GDM1 (cell line): ENCODE results near the gene HHIP.

Source experiments
- DNase-seq: peaks from one replicate; lab custom pipeline; 2025; lab: John Stamatoyannopoulos, UW

The HHIP gene, protein sequence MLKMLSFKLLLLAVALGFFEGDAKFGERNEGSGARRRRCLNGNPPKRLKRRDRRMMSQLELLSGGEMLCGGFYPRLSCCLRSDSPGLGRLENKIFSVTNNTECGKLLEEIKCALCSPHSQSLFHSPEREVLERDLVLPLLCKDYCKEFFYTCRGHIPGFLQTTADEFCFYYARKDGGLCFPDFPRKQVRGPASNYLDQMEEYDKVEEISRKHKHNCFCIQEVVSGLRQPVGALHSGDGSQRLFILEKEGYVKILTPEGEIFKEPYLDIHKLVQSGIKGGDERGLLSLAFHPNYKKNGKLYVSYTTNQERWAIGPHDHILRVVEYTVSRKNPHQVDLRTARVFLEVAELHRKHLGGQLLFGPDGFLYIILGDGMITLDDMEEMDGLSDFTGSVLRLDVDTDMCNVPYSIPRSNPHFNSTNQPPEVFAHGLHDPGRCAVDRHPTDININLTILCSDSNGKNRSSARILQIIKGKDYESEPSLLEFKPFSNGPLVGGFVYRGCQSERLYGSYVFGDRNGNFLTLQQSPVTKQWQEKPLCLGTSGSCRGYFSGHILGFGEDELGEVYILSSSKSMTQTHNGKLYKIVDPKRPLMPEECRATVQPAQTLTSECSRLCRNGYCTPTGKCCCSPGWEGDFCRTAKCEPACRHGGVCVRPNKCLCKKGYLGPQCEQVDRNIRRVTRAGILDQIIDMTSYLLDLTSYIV

DNA sequence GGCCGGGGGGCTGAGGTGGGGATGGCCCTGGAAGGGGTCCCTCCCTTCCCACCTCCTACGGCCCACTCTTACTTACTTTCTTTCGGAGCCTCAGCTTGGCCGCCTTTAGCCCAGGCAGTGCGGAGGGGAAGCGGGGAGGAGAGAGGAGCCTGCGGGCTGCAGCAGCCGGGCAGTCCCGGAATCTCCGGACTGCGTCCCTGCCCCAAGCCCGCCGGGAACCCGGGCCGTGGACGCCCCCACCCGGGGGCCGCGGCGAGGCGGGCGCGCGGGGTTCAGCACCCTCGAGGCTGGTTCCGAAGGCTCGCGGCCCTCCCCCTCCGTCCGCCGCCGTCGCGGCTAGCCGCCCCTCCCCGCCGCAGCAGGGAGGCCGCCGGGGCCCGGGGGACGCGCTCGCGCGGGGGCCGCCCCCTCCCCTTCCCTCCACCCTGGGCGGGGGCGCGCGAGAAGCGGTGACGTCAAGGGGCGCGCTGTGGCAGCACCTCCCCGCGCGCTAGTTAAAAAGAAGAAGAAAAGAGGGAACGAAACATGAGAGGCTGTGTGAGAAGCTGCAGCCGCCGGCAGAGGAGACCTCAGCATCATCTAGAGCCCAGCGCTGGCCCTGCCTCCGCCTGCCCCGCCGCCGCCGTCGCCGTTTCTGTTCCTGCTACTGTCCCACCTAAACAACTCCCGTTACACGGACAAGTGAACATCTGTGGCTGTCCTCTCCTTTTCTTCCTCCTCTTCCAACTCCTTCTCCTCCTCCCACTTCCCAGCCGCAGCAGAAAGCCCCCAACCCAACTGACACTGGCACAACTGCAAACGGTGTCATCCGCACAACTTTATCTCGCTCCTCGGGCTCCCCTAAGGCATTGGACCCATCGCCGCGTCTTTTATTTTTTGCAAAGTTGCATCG, at the start of gene HHIP:
Gene HHIP, plus strand, starts transcription at position 526 of the 892 bp plus-strand sequence. CDS start 520 bp downstream, outside the sequence.
- DNase-seq = peak; percentile 4

DNA sequence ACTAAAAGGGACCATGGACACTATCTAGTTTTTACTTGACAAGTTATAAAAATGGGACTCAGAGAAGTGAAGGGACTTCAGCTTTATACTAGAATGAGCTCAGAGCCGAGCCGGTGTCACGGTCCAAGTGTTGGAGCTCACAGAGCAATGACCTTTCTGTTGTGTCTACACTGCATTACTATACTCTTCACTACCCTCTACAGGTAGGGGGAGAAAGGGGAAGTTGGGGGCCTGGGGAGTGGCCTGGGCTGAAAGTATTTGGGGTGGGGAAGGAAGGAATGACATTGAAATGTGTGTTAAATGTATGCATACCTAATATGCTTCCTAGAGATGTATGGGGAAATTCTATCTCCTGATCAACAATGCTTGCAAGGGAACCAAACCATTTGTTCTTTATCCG, 48.8 kb upstream of the HHIP start:
- DNase-seq = no peak

DNA sequence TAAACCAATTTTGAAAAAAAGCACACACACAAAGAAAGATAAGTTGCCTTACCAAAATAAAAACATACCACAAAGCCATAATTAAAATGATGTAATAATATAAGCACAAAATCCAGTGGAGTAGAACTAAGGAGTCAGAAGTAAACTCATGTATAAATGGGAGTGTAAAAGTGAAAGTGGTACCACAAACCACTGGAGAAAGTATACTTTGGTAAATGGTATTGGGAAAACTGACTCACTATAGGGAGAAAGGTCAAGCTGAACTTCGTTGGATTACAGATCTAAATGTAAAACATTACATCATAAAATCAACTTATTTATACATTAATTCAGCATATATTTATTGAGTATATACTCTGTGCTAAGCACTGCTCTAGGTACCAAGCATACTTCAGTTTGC, 46.3 kb upstream of the HHIP start:
- no peak for DNase-seq

DNA sequence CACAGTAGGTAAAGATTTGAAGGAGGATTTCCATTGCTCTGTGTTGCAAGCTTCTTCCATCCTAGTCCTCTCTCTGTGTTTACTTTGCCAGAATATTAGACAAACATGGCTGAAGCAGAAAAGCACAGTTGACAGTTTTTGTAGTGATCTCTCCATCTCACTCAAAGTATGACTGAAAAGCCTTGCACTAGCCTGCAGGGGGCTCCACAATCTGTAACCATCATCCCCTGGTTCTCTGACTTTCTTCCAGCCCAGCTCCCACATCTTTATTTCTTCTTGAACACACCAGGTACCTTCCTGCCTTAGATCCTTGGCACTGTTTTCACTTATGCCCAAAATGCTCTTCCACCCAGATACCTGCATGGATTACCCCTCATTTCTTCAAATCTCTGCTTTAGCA, 34.1 kb upstream of the HHIP start:
- DNase-seq = no peak

DNA sequence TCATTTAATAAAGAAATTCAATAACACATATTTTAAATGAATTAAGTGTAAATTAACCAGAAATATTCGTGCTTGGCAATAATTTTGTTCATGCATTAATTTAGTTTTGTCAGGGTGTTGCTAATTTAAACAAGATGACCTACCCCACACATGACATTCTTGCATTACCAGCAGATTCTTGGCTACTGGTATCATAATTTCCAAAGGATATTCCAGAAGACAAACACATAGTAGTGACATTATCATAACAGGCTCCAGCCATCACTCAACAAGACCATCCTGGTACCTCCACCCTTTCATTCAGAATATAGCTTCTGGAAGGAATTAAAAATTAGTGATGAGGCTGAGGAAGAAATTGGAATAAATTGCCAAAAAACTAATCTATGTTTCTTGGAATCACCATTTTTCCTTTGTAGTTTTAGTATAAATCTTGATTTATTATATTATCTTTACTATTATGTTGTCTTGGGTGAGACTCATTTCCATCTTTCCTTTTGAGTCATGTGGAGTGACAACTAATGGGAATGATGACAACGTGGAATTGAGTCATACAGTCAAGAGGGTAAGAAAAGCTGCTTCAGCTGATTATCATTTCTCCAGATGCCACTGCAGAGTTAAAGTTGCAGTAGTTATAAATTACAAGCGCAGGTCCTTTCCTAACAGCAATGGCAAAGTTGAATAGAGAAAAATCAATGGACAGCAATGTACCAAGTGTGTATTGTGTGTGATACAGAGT, 30.9 kb upstream of the HHIP start:
- DNase-seq = no peak

DNA sequence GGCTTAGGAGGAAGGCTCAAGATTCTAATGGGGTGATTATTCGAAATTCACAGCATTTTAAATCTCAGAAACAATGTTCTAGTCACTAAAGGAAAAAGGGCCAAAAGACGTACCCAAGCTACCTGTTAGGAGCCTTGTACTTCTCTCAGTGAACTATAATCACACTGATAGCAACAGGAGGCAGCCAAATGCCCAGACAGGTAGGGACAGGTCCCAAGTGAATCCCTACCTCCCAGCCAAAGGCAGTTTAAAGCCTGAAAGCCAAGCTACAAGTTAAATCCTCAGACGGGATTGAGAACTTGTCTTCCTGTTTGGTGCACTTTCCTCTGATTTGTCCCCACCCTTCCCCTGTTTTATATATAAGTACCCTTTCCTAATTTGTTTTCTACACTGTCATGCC, 24.3 kb upstream of the HHIP start:
- DNase-seq = no peak

DNA sequence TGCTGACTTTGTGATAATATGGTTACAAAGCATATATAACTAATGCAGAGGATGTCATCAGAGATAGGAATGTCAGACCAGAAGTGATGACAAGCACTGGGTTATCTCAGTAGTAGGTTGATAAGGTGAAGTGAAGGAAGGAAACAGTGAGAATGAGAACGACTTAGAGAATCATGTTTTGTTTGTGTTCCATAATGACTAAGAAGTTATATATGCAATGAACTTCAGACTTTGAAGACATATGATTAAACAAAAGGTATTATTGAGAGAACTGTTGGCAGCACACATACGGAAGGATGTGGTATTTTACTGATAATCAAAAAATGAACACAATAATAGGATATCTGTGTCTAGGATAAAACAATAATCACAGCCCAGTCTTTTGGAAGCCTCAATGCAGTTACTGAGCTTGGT, 18.3 kb upstream of the HHIP start:
- DNase-seq = no peak

DNA sequence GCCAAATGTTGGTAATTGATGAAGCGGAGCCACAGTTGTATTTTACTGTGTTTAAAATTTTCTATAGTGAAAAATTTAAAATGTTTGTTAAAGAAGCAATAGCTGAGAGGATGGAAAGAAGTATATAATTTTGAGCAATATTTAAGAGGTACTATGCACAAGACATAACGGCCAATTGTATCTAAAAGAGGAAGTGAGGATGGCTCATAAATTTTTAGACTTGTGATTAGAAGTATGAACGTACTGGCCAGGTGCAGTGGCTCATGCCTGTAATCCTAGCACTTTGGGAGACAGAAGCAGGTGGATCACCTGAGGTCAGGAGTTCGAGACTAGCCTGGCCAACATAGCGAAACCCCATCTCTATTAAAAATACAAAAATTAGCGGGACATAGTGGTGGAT, 12.7 kb upstream of the HHIP start:
- no peak for DNase-seq

DNA sequence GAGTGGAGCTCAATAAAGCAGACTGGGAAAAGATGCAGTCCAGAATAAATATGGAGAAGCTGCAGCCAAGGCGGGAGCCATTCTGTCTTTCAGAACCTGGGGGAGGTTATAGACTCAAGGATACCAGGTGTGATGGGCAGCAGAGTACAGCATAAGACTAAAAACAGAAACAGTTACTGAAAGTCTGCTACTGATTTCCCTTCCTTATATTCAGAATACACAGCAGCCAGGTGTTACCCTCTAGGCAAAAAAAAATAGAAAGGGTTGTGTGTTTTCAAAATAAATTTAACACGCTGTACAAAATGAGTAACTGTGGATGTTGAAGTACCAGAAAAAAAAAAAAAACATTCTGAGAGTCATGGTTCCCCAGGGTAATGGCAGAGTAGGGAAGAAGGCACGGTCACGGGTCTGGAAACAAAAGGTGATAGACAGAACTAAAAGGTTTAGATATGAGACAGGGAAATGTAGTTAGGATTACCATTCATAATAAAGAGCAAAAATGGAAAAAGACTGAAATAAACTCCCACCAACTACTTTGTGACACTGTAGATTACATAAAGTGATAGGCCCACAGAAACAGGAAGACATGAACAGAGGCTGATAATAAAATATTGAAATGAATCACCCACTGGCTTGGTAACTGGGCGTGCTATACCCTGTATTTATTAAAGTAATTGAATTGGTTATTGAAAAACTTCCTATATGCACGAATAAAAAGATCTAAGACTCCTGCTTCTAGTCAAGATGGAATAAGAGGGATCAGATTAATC, 10.8 kb upstream of the HHIP start:
- DNase-seq = no peak

DNA sequence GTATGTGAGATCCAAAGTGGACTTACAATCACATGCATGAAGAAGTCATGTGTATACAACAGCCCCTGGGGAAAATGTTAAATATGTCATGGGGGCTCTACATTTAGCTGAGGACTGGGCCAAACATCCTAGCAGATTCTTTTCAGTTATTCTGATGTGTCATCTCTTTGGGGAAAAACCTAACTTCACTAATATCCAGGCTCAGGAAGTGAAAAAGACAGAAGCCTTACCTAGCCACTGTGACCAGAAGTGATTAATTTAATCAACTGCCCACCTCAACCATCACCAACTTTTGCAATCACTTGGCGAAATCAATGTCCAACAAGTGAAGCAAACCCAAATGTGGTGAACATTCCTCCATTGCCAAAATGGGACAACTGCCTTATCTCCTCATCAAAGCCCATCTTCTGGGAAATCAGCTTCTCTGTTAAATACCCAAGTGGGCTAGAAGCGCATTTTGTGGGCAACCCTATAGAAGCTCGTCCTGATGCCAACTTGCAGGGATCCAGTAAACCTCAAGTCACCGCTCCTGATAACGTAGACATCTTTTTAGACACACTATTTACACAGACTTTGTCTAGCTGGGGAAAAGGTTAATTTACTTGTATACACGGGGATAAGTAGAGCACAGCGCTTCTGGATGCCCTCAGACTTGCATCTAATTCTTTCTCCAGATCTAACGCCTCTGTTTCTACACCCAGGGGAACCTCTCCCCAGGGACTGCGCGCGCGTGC, 1.4 kb upstream of the HHIP start:
- DNase-seq = no peak

DNA sequence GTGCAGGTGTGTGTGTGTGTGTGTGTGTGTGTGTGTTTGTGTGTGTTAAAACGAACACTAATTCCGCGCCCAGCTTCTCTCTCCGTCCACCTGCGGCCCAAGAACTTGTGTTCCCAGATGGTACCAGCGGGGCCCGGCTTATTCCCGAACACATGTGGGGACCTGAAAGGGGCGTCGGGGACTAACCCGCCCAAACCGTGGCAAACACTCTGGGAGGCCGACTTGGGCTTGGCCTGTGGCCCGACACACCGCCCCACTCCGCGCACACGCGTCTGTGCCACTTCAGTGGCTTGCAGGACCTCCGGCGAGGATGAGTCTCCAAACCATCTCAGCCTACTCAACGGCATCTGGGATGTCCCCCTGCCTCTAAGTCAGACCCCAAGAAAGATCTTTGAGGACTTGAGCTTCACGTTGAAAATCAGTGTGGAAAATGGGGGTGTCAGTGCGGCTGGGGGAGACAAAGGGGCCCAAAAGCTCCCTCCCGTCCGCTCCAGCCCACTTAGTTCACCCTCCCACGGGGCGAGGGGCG, 790 bp upstream of the HHIP start:
- DNase-seq = no peak

DNA sequence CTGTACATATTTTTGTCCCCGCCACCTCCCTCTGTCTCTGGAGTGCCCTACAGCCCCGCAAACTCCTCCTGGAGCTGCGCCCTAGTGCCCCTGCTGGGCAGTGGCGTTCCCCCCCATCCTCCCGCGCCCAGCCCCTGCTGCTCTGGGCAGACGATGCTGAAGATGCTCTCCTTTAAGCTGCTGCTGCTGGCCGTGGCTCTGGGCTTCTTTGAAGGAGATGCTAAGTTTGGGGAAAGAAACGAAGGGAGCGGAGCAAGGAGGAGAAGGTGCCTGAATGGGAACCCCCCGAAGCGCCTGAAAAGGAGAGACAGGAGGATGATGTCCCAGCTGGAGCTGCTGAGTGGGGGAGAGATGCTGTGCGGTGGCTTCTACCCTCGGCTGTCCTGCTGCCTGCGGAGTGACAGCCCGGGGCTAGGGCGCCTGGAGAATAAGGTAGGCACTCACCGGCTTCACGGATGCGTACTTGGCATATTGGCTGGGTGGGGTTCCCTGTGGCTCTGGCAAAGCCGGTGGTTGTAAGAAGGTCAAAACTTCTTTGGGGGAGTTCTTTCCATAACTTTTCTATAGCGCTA, 653 bp downstream of the HHIP start:
- DNase-seq = no peak

DNA sequence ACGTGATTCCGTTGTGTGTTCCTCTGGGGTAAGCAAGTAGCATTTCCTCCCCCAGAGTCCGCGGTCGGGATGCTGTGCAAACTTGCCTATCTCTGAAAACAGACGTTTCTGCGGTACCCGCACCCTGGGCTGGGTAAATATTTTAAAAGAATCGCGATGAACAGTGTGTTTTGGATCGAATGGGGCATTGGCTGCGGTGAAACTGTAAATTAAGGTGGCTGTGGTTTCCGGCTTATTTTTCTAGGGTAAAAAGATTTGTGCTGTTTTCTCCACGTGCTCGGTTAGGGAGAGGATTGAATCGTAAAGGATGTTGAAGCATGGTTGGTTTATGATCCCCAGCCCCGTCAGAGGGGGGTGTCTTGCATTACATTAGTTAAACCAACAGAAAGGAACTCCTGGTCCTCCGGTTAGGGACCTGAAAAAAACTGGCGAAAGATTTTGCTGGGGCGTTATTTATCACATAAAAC, 1.2 kb downstream of the HHIP start:
- no peak for DNase-seq

DNA sequence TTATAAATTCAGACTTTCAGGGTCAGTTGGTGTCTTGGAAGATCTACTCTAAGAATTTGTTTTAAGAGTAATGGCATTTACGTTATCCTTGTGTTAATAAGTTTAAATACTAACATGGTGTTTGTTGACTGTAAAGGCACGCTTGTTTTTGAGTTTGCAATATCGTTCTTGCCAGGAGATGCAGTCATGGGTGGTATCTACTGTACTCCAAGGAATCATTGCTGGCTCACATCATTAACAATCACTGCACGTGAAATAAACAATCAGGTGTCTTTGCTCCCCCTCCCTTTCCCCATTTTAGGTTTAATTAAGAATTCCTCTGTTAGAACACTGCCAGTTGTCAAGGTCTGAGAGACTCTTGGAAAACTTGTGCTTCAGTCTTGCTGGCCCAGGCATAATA, 1.6 kb downstream of the HHIP start:
- DNase-seq = no peak

DNA sequence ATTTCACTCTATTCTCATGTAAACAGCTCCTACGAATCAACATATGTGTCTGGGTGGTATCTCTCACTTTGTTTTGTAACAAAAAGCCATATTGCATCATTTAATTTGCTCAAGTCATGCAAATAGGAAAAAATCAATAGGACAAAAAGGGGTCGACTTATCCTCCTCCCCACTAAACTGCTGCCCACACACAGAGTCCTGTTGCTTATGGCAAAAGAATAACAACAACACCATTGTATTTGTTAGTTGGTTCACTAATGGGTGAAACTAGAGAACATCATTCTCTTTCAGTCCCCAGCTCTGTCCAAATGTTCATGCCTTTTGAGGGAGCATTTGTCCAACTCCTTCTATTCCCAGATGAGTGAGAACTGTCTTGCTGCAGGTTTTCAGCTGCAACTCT, 2.1 kb downstream of the HHIP start:
- DNase-seq = no peak

DNA sequence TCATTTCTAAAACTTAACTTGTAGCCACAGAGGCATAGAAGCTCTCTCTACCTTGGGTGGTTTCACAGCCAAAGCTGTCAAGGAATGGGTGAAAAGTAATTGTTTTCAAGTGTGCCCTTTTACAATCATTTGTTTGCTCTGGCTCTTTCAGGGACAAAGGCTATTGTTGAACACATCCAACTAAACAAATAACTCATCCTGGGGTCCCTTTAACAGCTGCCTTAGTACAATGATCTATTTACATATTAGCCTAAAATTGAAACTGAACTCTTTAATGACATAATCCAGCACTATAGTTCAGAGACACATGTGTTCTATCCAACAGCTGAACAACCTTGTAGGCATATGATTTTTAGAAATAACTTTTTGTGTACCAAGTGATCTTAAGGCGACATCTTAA, 3.7 kb downstream of the HHIP start:
- no peak for DNase-seq

DNA sequence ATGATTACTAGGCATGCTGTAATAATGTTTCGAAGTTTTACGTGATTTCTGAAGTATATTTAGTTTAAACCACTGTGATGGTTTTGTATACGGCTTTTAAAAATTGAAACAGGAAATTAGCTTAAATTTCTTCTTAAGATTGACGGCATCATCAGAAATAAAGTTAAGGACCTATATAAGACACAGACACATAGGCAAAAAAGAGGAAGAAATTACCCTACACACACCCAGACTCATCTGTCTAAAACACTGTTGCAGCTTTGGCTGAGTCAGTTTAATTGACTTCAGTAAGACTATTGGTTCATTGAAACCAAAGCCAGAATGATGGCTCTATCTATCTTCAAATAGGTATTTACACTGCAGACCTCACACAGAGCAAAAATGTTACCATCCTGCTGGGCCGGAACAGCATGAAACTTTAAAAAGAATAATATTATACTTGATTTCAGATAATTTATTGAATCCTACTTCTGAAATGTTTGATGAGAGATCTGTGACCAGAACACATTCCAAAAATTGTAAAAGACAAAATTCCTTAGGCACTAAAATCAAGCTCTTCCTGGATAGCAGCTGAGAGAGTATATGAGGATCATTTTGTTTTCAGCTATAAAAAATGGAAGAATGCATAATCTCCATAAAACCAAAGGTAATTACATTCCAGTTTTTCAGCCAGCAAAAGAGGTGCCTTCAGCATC, 4.5 kb downstream of the HHIP start:
- no peak for DNase-seq

DNA sequence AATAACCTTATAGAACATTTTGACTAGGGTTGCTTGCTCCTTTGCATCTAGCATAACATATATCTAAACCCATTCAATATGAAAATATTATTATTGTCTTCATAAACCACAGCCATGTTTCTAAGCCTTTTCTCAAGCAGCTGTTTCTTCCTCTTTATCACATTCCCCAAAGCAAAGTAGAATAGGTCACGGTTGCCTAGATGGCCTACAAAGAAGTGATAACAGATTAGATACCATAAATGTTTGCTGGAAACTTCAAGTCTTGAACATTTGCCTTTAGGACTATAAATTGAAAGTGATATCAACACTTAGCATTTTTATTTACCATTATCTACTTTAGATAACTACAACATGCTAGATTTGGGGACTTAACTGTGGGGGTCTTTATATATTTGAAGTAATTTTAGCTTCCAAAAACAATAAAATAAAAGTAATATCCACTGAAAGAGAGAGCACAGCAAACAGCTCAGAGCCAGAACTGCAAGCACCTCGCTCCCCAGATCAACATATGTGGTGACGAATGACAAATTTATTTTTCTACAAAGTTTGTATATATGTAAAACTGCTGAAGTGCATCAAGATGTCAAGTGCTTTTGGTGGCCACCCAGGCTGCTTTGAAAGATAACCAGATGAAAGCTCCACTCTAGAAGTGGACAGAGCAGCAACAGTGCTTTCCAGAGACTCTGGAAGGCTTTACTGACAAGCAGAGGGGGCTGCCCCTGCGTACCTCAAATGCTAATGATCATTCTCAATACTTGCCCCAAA, 8.0 kb downstream of the HHIP start:
- DNase-seq = no peak
